C4-2B (cell line): ENCODE results near the gene ZDBF2.
A peak's percentile ranks its signal among the peaks of the same experiment; 100 is the strongest.

ENCODE experiments used
- CTCF ChIP-seq: fragments of 450-650 bp; conservative IDR thresholded peaks from 2 replicates; pipeline ENCODE4 v1.5.1; 2017; ENCODE audit warnings: mild to moderate bottlenecking
- ZFX ChIP-seq: fragments of 450-650 bp; IDR thresholded peaks from 2 replicates; pipeline ENCODE4 v1.6.1; 2017

DNA sequence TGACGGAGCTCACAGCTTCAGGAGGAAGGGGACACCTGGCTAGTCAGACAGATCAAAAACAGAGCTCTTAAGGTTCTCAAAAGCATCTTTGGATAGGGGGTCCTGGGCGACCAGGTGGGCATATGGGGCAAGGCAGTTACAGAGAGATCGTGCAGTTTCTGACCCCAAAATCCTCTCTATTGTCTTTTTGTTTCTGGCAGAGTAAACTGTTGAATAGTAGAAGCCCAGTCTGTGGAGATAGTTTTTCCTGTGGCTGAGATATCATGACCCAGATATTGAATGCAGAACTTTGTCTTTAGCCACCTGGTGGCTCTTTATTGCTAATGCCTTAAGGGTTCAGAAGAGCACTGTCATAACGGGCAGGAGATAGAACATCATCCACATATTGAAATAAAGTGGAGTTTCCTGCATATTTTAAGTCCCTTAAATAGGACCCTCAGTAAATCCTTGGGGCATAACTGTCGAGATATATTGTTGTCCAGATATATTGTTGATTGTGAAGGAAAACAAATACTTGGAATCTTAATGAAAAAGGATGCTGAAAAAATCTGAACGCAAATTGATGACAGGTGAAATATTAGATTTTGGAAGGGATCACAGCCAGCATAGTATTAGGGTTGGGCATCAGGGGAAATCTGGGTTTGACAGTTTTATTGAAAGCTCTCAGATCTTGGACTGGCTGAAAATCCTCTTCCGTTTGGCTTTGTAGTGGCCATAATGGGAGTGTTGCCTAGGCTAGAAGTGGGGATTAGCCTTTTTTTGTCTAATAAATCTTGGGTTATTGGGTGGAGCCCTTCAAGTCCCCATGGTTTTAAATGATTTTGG lies 14.1 kb upstream of the ZDBF2 start:
- TF ChIP-seq CTCF: peak; percentile 51
- TF ChIP-seq ZFX: no peak
